Body of pancreas (tissue), 4 donors: ENCODE results near the gene TBC1D19.

Source experiments
- CTCF ChIP-seq, 7 experiments: fragments of 450-650 bp in 4 of 7; fragments of 200-600 bp in 3 of 7; sonication (generic) in 3 of 7; IDR thresholded peaks; one replicate each; pipeline ENCODE4 v1.5.1; 2016 to 2019; ENCODE audit warnings: antibody characterized with exemption in 7 of 7
- POLR2A ChIP-seq, 3 donors: fragments of 450-650 bp; IDR thresholded peaks; one replicate each; pipeline ENCODE4 v1.6.1; 2016; ENCODE audit warnings: antibody characterized with exemption in 3 of 3, mild to moderate bottlenecking in 2 of 3

GRCh38 chr4:26647523-26648224 is 63.8 kb downstream of the TBC1D19 start:
- no peak for TF ChIP-seq CTCF (IDR thresholded peaks at IDR 0.05)
- no peak for TF ChIP-seq POLR2A (IDR thresholded peaks at IDR 0.05)
